NOMO-1 treated with DMSO at 0.1 percent for 48 hours (cell line): ENCODE data around the gene RABL6.
"Not testable (repeated sequence)": the region's sequence is repeated elsewhere in the genome, so short reads cannot be mapped to it uniquely, and the experiment has no call there.

ENCODE experiments used
- DNase-seq: peaks from one replicate; lab custom pipeline; 2025; ENCODE audit not compliant: unreplicated experiment; lab: John Stamatoyannopoulos, UW

RABL6 gene

DNA sequence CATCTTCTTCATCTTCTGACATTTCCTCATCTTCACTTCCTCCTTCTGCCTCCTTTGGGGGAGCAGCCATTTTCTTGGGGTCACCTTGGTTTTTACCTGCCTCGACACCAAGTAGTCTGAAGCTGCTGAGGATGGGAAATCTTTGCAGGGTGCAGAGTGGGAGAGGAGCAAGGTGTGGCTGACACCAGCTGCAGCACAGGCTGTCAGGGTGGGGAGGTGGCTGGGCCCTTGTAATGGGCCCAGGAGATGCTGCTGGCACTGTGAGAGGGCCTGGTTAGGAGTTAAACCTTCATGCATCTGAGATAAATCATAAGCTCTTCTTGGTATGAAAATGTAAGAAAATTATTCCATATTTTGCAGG, 7.7 kb downstream of the RABL6 start:
- no peak for DNase-seq

DNA sequence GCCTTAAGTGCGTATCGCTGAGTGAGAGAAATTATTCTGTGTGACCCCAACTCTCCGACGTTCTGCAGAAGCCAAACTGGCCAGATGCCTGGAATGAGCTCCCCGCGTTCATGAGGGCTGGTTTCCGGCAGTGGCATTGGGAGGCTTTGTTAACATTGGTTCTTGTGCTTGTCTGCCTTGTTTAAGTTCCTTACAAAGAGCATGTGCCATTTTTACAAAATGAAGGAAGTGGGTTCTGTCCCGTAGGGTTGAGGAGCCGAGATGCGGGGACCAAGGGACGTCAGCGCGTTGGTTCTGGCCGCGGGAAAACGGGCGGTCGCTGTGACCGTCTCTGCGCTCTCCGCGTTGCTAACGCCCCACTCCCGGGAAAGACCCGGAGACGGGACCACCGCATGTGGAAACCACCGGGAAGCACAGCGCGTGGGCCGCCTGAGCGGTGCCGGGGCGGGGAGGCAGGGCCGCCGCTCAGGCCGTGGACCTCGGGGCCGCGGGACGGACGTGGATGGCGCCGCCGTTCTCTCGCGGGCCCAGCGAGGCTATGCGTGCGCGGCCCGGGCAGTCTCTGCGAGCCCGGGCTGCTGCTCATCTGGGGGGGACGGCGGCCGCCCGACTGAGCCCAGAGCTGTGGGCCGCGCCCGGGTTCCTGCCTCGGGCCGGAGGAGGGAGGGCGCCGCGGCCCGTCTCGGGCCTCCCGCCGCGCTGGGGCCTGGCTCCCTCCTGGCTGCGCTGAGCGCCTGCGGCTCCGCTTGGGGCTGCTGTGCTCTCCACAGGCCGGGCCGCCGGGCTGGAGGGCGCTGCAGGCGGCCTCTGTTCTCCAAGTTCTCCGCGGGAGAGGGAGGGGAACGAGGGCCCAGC, 13.4 kb downstream of the RABL6 start:
- DNase-seq, result no peak

DNA sequence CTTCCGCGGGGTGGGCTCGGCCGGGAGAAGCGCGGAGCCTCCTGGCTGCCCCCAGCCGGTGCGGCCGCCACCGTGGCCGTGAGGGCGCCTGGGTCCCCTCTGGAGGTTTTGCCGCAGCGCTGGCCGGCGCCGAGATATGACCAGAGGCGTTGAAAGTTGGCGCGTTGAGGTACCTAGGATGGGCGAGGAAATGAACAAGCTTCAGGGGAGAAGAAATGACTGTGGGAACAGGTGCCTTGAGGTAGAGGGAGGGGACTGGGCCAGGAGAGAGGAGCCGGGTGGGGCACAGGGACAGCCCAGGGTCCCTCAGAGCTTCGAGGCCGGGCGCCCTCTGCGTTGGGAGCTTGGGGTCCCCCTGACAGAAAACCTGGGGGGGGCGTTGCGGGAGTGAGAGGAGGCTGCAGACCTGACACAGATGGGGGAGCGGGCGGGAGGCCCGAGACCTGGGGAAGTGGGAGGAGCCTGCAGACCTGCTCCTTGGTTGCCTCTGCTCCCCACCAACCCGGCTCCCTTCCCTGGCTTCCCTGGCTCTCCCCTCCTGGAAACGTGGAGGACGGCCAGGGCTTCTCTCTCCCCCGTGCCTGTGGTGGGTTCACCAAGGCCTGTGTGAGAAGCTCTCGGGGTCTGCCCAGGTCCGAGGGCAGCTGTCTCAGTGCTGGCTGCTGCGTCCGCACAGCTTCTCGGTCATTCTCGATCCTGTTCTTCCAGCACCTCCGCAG, 14.2 kb downstream of the RABL6 start:
- DNase-seq, result no peak

DNA sequence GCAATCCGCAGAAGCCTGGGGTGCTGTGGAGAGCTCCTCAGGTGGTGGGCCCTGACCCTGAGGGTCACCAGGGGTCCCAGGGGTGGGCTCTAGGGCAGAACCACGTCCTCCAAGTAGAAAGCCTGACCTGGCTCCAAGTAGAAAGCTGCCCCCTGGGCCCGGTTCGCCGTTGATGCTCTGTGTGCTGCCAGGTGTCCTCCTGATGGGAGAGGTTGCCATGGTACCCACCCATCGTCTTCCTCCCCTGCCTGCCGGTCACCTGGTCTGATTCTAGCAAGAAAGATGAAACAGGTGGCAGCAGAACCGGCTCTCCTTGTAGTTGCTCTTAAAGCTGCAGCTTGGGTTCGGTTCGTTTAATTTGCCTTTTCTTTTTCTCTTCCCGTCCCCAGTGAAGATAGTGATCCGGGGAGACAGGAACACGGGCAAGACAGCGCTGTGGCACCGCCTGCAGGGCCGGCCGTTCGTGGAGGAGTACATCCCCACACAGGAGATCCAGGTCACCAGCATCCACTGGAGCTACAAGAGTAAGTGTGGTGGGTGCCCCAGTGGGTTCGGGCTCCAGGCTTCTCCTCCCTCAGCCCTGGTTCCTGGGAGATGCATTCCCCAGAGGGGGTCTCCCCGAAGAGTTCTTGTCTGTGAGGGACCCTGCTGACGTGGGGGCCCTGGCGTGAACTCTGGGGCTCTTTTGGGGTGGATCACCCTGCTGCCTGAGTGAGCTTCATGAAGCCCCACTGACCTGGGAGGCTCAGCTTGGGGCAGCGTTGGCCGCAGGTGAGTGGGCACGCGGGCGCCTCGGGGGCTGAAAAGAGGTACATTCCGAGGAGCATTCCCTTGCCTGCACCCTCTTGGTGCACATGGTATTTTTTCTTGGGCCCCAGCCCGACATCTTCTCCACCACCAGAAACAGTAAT, 15.6 kb downstream of the RABL6 start:
- DNase-seq, result no peak

DNA sequence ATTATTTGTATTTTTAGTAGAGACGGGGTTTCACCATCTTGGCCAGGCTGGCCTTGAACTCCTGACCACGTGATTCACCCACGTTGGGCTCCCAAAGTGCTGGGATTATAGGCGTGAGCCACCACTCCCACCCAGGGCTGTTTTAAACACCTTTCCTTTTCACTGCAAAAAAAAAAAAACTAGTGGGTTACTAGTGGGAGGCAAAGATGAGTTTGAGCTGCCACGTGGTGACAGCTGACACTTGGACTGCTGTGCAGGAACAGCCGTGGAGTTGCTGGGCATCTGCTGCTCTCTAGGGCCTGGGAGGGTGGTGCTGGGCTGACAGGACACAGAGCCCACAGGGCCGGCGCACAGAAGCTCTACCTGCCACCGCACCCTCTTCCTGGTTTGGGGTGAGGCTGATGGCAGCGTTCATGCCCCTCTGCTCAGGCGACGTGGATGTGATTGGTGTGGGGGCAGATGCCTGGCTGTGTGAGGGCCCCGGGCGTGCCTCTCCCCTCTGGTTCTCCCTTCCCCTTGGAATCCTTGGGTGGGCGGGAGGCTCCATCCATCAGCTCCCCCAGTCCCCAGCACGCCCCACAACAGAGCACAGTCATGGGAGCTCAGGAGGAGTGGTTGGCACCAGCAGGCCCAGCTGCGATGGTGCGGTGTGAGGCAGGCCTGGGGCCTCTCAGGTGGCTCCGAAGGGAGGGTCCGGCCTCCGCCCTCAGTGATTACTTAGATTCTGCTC, 16.9 kb downstream of the RABL6 start:
- no peak for DNase-seq

DNA sequence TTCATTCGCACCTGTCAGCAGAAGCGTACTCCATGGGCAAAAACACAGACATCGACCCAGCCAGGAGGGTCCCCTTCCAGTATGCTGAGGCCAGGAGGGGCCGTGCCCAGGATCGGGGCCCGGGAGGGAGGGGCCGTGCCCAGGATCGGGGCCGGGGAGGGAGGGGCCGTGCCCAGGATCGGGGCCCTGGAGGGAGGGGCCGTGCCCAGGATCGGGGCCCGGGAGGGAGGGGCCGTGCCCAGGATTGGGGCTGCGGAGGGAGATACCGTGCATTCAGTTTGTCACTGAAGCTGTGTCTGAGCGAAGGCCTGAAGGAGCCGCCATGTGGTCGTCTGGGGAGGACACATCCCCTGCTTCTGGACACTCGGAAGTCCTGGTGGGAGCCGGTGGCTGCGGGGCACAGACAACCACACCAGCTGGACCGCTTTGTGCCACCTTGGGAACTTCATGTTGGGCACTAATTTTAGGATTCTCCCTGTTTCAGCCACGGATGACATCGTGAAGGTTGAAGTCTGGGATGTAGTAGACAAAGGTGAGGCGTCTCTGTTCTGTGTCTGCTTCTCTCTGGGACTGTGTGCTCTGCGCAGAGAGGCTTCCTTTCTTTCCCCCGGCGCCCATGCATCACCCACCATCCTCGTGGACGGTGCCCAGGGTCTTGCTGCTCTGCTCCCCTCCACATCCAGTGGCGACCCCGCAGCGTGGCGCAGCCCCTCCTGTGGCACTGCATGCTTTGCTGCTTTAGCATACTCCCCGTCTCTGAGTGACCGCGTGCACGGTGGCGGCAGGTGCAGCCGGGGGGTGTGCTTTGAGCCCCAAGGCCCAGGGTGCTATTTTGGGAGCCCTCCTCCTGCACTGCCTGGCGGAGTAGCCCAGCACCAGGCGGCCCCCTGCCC, 17.8 kb downstream of the RABL6 start:
- no peak for DNase-seq

DNA sequence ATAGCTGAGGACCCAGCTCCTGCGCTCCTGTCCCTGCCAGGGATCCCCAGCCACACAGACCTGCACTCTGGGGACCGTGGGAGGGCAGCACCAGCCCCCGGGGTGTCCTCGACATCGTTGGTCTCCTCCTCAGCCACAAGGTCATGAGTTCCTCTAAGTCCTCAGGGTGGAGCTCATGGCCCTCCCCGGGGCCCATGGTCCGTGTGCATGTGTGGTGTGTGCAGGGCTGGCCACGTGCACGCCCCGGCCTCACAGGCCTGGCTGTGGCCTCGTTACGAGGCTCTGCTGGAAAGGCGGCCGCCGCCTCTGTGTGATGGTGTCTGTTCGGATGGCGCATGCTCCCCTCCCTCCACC, 18.4 kb downstream of the RABL6 start:
- no peak for DNase-seq

DNA sequence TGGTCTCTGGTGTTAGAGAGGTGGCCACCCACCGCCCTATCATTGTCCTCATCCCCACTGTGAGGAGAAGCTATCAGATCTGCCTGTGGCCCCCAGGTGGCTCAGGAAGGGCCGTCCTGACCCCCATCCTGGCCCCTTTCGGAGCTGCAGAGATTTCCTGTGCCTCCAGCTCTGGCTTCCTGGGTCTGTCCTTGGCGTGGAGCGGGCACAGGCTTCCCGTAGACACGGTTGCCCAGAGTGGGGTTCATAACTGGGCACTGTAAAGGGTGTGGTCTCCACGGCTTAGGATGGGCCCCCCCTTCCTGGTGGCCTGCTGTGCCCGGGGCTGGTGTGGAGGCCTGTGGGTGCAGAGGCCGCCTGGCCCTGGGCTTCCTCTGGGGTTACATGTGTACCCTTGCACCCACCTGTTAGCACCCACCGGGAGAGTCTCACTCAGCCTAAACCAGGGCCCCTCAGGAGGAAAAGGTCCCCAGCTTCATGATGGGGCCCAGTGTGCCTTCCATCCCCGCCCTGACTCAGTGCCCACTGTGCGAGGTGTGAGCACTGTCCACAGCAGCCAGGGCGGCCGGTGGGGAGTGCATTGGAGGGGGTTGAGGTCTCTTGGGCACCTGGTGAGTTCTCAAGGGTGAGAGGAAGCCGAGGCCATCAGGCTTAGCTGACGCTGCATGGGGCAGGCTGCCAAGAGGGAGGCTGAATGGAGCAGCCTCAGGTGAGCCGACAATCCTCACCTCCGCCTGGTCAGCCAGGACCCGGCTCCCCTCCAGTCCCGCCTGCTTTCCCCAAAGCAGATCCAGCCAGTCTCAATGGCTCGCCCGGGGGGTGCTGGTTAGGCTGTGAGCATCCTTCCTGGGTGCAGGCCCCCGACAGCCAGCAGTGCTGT, 19.2 kb downstream of the RABL6 start:
- DNase-seq, result no peak

DNA sequence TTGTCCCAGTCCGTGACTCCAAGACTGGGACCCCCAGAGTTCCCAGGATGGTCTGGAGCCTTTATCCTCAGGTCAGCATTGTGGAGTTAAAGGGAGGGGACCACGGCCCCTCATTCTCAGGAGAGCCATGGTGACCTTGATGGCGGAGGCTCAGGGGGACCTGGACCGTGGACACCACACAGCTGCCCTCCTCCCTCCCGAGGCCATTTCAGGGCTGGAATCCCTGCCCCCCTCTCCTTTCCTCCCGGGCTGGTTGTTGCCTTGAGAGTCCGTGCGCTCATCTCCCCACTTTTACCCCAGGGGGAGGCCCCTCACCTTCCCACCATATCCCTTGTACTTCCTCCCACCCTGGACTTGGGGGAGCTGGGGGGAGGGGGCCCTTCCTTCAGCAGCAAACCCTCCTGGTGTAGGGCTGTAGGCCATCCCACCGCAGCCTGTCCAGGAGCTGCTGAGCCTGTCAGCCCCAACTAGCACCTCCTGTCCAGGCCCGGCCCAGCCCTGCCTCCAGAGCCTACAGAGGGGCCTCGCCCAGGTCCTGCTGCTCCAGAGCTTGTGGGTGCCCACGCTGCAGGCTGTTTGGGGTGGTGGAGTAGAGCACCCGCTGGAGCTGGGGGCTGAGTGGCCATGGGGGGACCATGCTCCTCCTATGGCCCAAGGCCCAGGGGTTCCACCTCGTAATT, 20.2 kb downstream of the RABL6 start:
- no peak for DNase-seq

DNA sequence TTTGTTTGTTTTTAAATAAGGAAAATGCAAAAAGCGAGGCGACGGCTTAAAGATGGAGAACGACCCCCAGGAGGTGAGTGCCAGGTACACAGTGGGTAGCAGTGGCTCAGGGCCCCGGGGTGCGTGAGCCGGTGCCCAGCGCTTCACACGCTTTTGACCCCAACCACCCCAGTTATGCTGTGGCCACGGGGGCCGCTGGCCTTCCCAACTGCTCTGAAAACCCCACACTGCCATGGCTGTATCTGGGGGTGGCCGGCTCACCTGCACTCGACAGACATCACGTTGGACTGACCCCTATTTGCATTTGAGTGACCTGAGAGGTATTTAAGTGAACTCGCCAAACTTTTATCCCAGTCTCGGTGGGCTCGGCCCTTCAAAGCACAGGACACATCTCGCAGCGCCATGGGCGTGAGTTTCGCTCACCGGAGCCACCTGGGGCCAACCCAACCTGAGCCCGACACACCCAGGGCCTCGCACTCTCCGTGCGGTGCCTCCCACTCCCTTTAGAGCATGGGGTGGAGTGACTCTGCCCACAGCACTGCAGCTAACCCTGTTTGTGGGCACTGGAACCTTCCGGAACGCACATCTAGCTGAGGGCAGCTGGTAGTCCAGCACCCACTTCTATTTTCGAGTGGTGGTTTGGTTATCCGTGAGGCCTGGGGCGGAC, 20.9 kb downstream of the RABL6 start:
- no peak for DNase-seq

DNA sequence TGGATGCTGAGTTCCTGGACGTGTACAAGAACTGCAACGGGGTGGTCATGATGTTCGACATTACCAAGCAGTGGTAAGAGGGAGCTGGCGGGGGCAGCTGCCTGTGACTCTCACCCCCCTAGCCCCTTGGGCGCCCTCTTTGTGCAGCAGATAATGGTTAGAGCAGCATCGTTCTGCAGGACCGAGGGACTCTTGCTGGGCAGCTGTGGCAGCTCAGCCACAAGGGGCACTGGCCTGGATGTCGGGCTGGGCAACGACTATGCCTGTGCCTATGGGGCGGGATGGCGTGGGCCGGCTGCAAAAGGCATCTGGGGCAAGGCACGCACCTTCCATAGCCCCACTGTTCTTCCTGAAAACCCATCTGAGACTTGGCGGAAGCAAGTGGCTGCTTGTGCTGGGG, 21.7 kb downstream of the RABL6 start:
- DNase-seq, result no peak

DNA sequence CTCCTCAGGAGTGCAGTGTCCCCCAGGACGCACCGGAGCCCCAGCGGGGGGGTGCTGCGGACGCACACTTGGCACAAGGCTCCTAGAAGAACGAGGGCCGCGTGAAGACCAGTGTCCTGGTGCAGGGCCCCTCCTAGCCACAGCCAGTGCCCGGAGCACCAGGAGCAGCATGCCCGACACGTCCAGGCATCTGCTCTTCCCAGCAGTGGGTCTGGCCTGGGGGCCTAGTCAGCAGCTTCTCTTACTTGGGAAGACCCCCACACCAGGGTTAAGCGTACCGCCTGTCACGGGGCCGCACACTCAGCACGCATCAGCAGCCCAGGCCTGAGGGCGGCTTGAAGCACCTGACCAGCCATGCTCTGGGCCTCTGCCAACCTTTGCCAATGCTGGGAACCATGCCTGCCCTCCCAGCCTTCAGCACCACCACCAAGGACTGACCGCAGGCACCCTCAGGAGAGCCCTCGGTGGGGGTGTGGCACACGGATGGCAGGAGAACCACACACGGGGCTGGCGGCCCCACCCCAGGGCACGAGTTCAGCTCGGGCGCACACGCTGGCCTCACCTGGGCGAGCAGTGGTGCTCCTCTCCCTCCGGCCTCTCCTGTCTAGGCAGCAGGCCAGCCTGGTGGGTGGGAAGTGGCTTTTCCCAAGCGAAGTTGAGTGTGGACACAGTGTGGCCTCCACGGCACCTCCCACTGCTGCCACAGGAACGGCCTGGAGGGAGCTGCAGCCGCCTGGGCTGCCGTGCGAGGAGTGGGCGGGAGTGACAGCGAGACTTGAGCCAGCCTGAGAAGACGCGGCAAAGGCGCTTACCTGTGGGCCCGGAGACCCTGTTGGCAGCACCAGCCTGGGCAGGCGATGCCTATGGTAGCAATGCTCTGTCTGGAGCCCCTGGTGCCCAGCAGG, 22.5 kb downstream of the RABL6 start:
- no peak for DNase-seq

DNA sequence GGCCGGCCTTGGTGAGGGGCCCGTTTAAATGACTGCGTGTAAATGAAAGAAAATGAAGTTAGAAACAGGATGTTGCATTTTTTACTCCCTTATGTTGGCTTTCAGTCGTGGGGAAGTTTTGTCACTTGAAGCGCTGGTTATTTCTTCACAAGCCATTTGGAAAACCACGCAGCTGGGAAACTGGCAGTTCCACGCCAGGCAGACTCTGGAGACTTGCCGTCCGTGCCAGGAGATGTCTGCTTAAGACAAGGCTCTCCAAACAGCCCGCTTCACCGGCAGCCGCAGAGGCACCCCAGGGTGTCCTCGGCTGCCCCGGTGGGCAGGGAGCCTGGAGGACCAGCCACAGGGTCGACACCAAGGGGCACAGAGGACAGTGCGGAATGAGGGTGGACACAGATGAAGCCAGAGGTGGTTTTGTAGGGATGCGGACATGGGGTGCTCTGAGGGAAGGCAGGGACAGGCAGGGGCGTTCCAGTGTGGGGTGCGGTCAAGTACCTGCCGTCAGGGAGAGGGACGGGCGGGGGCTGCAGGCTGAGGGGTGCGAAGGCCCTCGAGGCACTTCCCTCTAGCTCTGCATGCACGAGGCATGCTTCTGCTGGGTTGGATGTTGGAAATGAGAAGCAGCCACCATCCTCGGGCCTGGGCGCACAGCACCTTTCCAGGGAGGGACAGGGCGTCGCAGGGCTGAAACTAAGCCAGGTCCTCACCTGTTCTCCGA, 23.4 kb downstream of the RABL6 start:
- DNase-seq, result no peak

DNA sequence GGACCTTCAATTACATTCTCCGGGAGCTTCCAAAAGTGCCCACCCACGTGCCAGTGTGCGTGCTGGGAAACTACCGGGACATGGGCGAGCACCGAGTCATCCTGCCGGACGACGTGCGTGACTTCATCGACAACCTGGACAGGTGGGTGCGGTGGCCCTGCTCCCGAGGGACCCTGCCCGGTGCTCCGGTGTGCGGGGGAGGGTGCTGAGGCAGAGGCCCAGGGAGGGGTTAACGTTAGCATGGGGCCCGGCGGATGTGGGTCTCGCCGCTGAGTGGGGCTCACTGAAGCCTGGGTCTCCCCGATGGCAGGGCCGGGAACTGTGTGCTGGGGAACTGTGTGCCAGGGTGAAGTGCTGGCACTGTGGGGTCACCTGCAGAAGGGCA, 24.0 kb downstream of the RABL6 start:
- DNase-seq, result no peak

DNA sequence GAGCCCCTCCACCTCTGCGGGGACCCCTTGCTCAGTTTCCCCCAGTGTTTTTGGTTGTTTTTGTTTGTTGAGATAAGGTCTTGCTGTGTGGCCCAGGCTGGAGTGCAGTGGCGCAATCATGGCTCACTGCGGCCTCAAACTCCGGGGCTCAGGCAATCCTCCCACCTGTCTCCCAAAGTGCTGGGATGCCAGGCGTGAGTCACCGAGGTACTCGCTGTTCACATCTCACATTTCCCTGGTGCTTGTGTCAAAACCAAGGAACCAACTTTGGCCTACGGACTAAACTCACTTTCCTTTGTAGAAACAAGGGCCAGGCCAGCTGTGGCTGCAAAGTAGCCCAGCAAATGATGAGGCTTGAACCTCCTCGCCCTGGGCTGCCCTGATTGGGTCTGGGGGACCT, 24.8 kb downstream of the RABL6 start:
- no peak for DNase-seq

DNA sequence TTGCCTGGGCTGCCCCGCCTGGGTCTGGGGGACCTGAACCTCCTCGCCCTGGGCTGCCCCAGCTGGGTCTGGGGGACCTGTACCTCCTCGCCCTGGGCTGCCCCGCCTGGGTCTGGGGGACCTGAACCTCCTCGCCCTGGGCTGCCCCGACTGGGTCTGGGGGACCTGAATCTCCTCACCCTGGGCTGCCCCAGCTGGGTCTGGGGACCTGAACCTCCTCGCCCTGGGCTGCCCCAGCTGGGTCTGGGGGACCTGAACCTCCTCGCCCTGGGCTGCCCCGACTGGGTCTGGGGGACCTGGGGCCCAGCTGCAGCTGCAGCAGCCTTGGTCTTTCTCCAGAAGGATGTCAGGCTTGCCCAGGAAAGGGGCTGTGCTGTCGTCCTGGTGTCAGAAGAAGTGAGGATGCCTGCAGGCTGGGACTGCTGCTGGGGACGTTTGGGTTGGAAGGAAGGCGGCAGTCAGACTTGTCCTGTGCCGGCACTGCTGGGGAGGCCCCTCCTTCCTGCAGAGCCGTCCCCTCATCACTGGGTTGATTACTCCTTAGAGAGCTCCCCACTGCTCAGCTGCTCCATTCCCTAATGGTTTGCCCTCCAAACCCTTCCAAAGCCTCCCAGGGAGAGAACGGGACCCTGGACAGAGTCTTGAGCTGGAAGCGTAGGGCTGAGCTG, 25.8 kb downstream of the RABL6 start:
- not testable (repeated sequence) for DNase-seq
